Body of pancreas (tissue), 4 donors: Measurements from ENCODE around the gene ASB16. TPM values are rescaled to one million over a fixed set of nuclear protein-coding genes. Genes with fewer than 3 reads are reported as not detected.
A peak's percentile ranks its signal among the peaks of the same experiment; 100 is the strongest.
"Not testable (repeated sequence)": the region's sequence is repeated elsewhere in the genome, so short reads cannot be mapped to it uniquely, and the experiment has no call there.

ENCODE experiments used
- ATAC-seq: fragments of 150-250 bp; one replicate; pipeline ENCODE4 v1.9.1; 2016
- DNase-seq, 4 donors: peaks; one replicate each; pipeline ENCODE4 v3.0.0-alpha.2; 2019
- H3K27ac ChIP-seq, 4 donors: fragments of 200-600 bp; sonication (generic); 1 replicate in 3 of 4; 2 replicates in 1 of 4; pipeline versions ENCODE4 v1.5.1 to v1.6.1; 2016 to 2019; ENCODE audit warnings: mild to moderate bottlenecking in 1 of 4, mixed read lengths in 1 of 4, moderate library complexity in 1 of 4
- H3K27me3 ChIP-seq, 2 donors: fragments of 200-600 bp; sonication (generic); one replicate each; pipeline ENCODE4 v1.6.0; 2016; ENCODE audit warnings: mild to moderate bottlenecking in 1 of 2
- H3K36me3 ChIP-seq, 2 donors: fragments of 200-600 bp; sonication (generic); replicated peaks in 1 of 2; 2 replicates each; pipeline ENCODE4 v1.5.1; 2016; ENCODE audit warnings: low read depth in 2 of 2; ENCODE audit not compliant: insufficient read depth in 1 of 2
- H3K4me1 ChIP-seq: fragments of 200-600 bp; sonication (generic); one replicate; pipeline ENCODE4 v1.6.0; 2016
- H3K4me3 ChIP-seq, 2 donors: fragments of 200-600 bp; sonication (generic); 1 replicate in 1 of 2; 2 replicates in 1 of 2; pipeline ENCODE4 v1.5.1; 2016 to 2019
- H3K9me3 ChIP-seq, 3 donors: fragments of 200-600 bp; sonication (generic); 1 replicate in 2 of 3; 2 replicates in 1 of 3; pipeline ENCODE4 v1.5.1; 2016
- CTCF ChIP-seq, 7 experiments: fragments of 450-650 bp in 4 of 7; fragments of 200-600 bp in 3 of 7; sonication (generic) in 3 of 7; IDR thresholded peaks; one replicate each; pipeline ENCODE4 v1.5.1; 2016 to 2019; ENCODE audit warnings: antibody characterized with exemption in 7 of 7
- POLR2A ChIP-seq, 3 donors: fragments of 450-650 bp; IDR thresholded peaks; one replicate each; pipeline ENCODE4 v1.6.1; 2016; ENCODE audit warnings: antibody characterized with exemption in 3 of 3, mild to moderate bottlenecking in 2 of 3
- WGBS, 2 donors: methylation state at CpG; one replicate each; pipeline ENCODE4 v1.1.5; 2017; 5-methylcytosine and 5-hydroxymethylcytosine counted together
- intact Hi-C: fragments of 100-400 bp; cut with DNase I; formaldehyde crosslinking; loops from one replicate; pipeline ENCODE4 v1.15.1; 2023
- total RNA-seq, 2 donors: library from RNA; depleted of rRNA; stranded (reverse); fragments of >200 nt; gene quantifications; one replicate each; pipeline ENCODE4 v1.1.0, GENCODE V29; 2016

Gene ASB16
- total RNA-seq, 2 donors from 2014 or later, result 3.9 to 10.5 TPM

GRCh38 chr17:44123356-44124117, 47.0 kb upstream of the ASB16 start, which contains the start of gene HDAC5:
Gene HDAC5, minus strand, starts transcription at chr17:44123641. Its CDS starts 6,126 bp downstream, at chr17:44117515.
- WGBS, 2 donors, result 0% methylated on average over 7 to 65 of the region's 78 CpGs
- peak; percentile 98 for ATAC-seq

GRCh38 chr17:44124118-44124438, 46.4 kb upstream of the ASB16 start:
- peak overlapping the region in 1 of 2 donors; percentile 13 for H3K4me3 ChIP-seq
- 0 to 3% methylated on average over 7 to 8 of the region's 8 CpGs for WGBS, 2 donors
- intact Hi-C loops, result no loop called here
- ATAC-seq (no peak), DNase-seq (no peak)
- no peaks in the 10 kb centered on the region for H3K27me3 ChIP-seq
- TF ChIP-seq POLR2A (IDR thresholded peaks at IDR 0.05), result no peak
- no peak for TF ChIP-seq CTCF (IDR thresholded peaks at IDR 0.05)
- no peaks in the 10 kb centered on the region for H3K9me3 ChIP-seq
- no peaks in the 10 kb centered on the region for H3K36me3 ChIP-seq
- H3K27ac ChIP-seq, result peak overlapping the region; percentile 75 to 91 (median 86)
- peaks cover 37% of the 10 kb centered on the region for H3K4me1 ChIP-seq

More at GRCh38 chr17:44123356-44124117, 47.0 kb upstream of the ASB16 start, which contains the start of gene HDAC5:
- Histone ChIP-seq H3K9me3 (no peaks in the 10 kb centered on the region), H3K36me3 (no peaks in the 10 kb centered on the region), H3K27me3 (no peaks in the 10 kb centered on the region), H3K27ac (peak within 1 kb of the TSS; percentile 75 to 91 (median 86)), H3K4me1 (peaks cover 43% of the 10 kb centered on the region), H3K4me3 (peak within 1 kb of the TSS; percentile 43 to 77)
- TF ChIP-seq CTCF (IDR thresholded peaks at IDR 0.05) (peak in 6 of 7 experiments; percentile 24 to 62 (median 60)), POLR2A (IDR thresholded peaks at IDR 0.05) (peak; percentile 40 to 48 (median 42))
- intact Hi-C loops, result no loop called here
- peak; percentile 95 to 96 (median 96) for DNase-seq

GRCh38 chr17:44128383-44128782, 42.1 kb upstream of the ASB16 start:
- 83 to 87% methylated on average over 7 of the region's 7 CpGs for WGBS, 2 donors
- Histone ChIP-seq H3K27ac (no peak overlapping the region), H3K4me1 (peaks cover 10% of the 10 kb centered on the region), H3K9me3 (no peaks in the 10 kb centered on the region), H3K4me3 (no peak overlapping the region), H3K27me3 (no peaks in the 10 kb centered on the region), H3K36me3 (no peaks in the 10 kb centered on the region)
- no peak for ATAC-seq
- DNase-seq, result no peak
- TF ChIP-seq CTCF (IDR thresholded peaks at IDR 0.05) (no peak), POLR2A (IDR thresholded peaks at IDR 0.05) (no peak)
- intact Hi-C loops, result no loop called here

GRCh38 chr17:44130693-44131349, 39.7 kb upstream of the ASB16 start:
- intact Hi-C loops, result no loop called here

GRCh38 chr17:44131372-44131771, 39.1 kb upstream of the ASB16 start:
- intact Hi-C loops, H3K9me3 ChIP-seq, H3K27ac ChIP-seq, H3K27me3 ChIP-seq, DNase-seq, ATAC-seq, H3K4me1 ChIP-seq, H3K36me3 ChIP-seq, H3K4me3 ChIP-seq: not testable (repeated sequence)
- 87 to 89% methylated on average over 12 of the region's 12 CpGs for WGBS, 2 donors

More at GRCh38 chr17:44130693-44131349, 39.7 kb upstream of the ASB16 start:
- no peaks in the 10 kb centered on the region for H3K9me3 ChIP-seq
- H3K4me1 ChIP-seq, result no peaks in the 10 kb centered on the region
- no peaks in the 10 kb centered on the region for H3K36me3 ChIP-seq
- no peaks in the 10 kb centered on the region for H3K27me3 ChIP-seq
- no peak overlapping the region for H3K4me3 ChIP-seq
- TF ChIP-seq POLR2A (IDR thresholded peaks at IDR 0.05) (no peak), CTCF (IDR thresholded peaks at IDR 0.05) (no peak)
- DNase-seq (no peak), ATAC-seq (no peak)
- H3K27ac ChIP-seq, result no peak overlapping the region
- WGBS, 2 donors, result 82 to 90% methylated on average over 3 to 5 of the region's 5 CpGs
